Spleen (tissue), 7 donors: ENCODE data around the gene TCF7.

Experiments used
- CTCF ChIP-seq, 11 experiments: fragments of 200-600 bp in 7 of 11; fragments of 450-650 bp in 4 of 11; sonication (generic) in 4 of 11; IDR thresholded peaks in 8 of 11; conservative IDR thresholded peaks in 3 of 11; 1 replicate in 7 of 11; 2 replicates in 4 of 11; pipeline versions ENCODE4 v1.4.0 to v1.8.0; 2016 to 2021; ENCODE audit warnings: antibody characterized with exemption in 11 of 11, inconsistent platforms in 4 of 11, mild to moderate bottlenecking in 1 of 11
- POLR2A ChIP-seq, 3 donors: fragments of 450-650 bp; IDR thresholded peaks; one replicate each; pipeline ENCODE4 v1.5.1; 2017; ENCODE audit warnings: antibody characterized with exemption in 3 of 3, mild to moderate bottlenecking in 1 of 3
- donor health status: DM: no; HTN: no; CAD: no; lungs with moderate emphysema.
- donor health status: DM: no; HTN: no; CAD: no.
- donor health status: DM: no; HTN: no; CAD: no.

GRCh38 chr5:134099288-134099872 lies 15.1 kb upstream of the TCF7 start:
- TF ChIP-seq CTCF (IDR thresholded peaks at IDR 0.05 in 8 of 11, conservative IDR thresholded peaks at IDR 0.05 in 3 of 11) (no peak), POLR2A (IDR thresholded peaks at IDR 0.05) (no peak)
